Stimulated activated CD4-positive, alpha-beta T cell treated with anti-CD3 and anti-CD28 coated beads, Interleukin-12 subunit alpha, Interleukin-12 subunit beta, amount 100 ng/mL, for 24 hours (primary cell): ENCODE measurements around the gene DCLK1.

Source experiments
- DNase-seq, 2 experiments: peaks; one replicate each; pipeline ENCODE4 v3.0.0-alpha.2; 2020; ENCODE audit warnings: low read depth in 2 of 2

Gene DCLK1

DNA sequence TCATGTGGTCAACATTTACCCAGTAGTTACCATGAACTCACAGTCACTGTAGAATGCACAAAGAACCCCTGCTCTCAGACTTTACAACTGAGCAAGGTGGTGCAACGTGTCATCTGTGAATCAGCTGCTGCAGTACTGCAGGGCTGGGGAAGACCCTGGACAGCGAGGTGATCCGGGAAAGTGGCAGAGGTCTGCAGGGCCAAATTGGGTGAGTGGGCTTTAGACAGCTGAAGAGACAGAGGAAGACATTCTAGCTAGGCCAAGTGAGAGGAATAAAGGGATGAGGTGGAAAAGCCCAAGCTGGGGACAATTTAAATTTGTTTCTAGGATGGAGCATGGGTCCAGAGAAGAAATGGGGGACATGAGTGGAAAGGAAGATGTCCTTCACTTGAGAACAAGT, 270.5 kb downstream of the DCLK1 start:
- DNase-seq = no peak

DNA sequence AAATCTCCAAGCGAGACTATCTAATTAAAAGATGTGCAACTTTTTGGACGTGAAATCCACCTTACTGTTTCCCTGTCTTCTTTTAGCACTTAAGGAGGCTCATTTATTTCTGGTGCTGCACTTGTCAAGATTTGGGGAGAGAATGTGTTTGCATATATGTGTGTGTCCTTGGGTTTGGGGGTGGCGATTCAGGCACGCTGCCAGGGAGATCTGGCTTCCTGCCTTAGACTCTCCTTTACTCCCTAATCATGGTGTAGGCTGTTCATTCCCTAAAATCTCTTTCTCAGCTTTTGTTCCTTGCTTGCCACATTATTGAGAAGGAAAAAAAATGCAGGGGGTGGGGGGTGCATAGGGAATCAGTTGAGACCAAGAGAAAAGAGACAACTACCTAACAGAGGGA, 271.2 kb downstream of the DCLK1 start:
- DNase-seq = no peak

DNA sequence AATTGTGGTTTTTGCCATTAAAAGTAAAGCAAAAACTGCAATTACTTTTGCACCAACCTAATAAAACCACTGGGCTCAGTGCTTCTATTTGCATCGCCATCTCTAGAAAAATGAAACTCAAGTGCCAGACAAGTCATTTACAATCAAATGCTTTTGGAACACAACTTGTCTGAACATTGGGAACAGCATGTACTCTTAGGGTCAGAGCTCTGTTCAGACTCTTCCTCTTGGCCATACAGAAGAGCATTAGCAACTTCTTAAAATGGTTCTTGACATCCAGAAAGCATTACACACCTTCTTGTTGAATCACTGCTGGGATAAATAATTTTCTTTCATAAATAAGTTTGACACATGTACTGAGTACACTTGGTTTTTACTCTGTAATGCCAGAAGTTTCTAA, 272.5 kb downstream of the DCLK1 start:
- no peak for DNase-seq

- no peak for DNase-seq
Measured at GRCh38 chr13:35857769-35858168, 273.4 kb downstream of the DCLK1 start.

DNA sequence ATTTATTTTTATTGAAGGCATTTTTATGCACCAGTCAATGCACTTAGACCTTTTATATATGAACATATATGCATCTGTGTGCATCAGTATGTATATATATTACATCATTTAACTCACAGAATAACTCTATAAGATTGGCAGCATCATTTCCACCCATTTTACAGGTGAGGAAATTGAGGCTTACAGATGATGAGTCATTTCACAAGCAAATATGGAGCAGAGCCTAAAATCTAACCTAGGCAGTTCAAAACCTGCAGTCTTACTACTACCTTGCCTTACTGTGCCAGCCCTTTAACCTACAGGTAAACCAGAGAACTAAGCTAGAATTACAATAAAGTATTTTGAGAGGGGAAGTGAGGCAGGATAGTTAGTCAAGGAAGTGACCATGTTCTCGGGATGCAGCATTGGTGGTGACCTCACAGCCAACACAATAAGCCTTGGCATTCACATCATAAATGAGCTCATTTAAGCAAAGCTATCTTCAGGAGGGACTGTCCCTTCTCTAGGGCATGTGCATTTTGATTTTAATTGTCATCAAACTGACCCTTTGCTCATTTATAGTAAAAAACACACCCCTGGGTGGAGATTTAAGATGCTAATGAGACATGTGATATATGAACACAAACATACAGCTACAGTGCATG, 274.3 kb downstream of the DCLK1 start:
- no peak for DNase-seq

- DNase-seq = no peak
Measured at GRCh38 chr13:35856084-35856483, 275.1 kb downstream of the DCLK1 start.

GRCh38 chr13:35855531-35856019, 275.6 kb downstream of the DCLK1 start:
- DNase-seq = no peak

DNA sequence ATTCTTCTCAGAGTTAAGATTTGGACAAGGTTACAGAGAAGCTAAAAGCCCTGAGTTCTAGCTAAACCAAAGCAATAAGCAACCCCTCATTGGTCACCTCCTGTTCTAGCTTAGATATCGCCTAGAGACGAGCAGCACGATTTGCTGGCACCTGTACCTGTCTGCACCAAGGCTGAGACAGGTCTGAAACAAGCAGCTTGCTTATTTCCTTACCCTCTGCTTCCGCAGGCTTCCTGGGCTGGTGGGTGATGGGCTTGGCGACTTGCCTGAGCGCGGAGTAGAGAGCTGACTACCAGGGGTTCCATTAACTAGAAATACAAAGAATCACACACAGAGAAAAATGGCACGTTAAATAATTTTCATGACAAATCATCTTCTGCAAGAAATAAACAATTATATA, 276.9 kb downstream of the DCLK1 start:
- no peak for DNase-seq

DNA sequence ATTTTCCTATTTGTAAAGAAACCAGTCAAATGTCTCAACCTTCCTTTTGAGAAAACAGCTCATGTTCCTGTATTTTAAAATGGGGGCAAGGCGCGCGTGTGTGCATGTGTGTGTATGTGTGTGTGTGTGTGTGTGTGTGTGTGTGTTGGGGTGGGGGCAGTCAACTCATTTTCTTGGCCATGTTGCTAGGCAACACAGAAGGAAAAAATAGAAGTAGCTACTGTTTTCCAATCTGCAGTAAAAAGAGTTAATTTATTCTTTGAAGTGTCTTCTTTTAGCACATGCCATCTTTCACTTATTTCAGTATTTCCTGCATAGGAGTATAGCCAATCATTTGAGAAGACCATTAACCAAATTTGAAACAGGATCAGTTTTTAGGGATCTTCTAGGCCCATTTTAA, 279.3 kb downstream of the DCLK1 start:
- DNase-seq = no peak

DNA sequence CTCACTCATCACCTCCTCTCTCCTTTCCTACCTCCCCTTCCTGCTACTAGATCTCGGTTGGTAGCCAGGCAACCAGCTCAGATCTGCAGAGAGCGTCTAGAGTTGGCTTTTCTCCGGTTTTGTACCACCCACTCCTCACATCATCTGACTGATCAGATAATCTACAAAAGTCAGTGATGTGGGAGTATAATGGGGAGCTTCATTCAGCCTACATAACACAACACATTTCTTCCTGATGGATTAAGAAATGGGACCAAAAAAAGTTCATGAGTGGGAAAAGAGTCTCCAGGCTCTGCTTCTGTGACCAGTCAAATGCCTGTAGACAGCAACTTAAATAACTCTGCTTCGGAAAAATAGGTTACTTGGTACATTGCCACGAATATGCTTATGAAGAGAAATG, 279.8 kb downstream of the DCLK1 start:
- DNase-seq = no peak

DNA sequence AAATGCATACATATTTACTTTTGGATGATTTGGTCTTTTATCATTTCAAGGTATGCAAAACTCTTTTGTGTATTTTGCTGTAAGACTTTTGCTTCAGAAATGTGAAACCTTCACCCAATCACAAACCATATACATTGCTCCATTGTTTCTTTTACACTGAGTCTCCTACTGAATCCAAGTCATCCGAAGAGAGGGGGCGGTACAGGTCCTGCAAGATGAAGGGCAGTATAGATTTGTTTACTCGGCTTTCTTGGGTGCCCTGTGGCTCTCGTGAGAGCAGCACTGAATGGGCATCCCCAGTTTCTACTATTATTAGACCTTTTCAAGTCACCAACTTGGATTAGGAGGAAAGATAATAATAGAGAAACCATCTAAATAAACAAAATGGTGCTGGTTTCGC, 280.6 kb downstream of the DCLK1 start:
- DNase-seq = no peak

GRCh38 chr13:35849256-35849644, 281.9 kb downstream of the DCLK1 start:
- no peak for DNase-seq

DNA sequence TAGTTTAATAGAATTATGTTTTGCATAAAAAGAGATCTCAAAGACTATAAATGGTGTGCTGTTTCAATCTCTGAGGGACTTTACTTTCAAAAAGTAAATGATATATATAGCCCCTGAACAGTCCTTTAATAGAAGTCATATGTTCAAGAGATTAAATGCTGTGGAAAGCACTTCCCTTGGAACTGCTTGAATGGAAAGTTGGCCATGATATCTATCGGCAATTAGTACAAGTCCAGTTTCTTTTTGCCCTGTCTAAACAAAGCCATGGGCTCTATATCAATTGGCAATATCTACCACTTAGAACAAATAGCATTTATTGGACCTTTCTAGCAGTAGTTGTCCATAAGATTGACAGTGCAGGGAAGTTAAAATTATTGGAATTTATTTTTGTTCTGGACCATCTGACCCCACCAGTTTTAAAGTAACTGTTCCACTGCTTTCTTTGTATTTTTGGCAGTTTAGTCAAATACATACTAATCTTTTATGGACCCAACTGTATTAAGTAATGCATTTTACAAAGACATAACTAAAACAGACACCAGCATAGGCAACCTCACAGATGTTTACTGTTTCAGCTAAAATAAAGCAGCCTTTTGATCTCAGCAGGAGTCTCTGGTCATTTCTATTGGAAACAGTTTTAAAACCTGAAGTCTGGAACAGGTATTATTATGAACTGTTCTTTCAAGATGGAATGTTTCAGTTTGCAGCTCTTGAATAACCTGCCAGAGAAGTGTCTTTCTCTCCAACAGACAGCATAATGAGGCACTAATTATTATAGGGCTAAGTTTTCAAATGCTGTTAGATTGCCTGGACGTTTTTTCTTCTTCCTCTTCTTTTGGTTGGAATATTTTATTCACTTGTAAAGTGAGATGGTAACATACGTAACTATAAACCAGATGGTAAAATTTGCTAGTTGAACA, 282.6 kb downstream of the DCLK1 start:
- DNase-seq = no peak

DNA sequence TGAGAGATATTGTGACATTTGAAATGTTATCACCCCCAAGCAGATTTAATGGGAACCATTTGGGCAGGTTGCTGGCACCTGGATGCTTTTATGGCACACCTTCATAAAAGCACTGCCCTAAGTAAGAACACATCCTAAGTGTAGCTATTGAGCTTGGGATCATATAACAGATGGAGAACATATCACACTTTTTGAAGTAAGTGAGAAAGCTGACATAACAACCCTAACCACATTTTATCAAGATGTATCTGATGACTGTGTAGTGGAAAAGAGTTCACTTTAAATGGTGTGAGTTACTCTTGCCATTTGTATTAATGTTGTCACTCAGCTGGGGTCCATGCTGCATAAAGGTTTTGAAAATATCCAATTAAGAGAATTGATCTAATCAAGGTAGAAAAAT, 287.9 kb downstream of the DCLK1 start:
- no peak for DNase-seq

DNA sequence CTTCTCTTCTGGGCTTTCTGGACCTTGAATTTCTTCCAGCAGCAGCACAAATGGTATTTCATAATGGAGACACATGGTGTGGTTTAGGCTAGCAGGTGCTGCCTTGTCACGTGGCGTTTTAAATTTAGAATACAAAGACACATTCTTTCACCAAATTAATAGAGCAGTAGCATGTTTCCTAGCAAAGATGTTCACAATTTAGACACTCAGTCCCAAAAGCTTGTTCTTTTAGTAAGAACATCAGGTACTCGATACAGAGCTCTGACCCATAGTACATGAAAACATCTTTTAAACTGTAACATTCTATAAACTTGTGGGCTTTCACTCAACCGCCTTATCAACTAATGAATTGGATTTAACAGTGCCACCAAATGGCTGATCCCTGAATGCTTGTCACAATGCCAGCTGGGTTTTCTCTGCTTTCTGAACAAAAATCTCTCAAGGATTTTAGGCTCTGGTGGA, 290.1 kb downstream of the DCLK1 start:
- DNase-seq = no peak

DNA sequence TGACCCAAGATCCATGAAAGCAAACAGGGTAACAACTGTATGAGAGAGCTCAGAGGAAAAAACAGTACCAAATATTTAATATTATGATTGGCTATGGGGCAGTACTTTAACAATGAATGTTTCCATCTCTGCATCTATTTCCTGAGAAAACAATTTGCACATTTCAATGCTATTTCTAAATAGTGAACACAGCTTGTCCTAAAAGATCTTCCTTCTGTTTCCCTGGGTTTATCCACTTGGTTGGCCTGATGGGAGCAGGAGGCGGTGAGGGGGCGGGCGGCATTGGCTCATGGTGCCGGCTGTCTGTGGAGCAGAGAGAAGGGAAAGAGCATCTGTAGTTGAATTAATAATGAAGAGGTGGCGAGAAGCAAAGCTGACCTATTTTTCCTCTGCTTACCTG, 291.4 kb downstream of the DCLK1 start:
- no peak for DNase-seq

DNA sequence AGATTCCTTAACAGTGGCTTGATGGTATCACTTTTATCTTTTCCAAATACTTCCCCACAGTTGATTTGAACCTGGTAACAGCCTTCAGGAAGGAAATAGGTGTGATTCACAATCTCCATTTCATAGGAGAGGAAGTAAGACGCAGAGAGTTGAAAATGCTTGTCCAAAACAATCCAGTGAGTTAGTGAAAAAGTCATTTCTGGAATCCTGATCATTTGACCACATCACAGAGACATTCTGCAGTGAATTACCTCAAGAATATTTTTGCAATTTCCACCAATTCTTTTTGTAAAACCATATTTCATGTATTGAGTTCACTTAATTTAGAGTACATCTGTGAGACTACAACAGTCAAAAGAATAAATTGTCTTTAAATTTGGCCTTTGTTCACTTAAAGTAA, 292.8 kb downstream of the DCLK1 start:
- DNase-seq = no peak

DNA sequence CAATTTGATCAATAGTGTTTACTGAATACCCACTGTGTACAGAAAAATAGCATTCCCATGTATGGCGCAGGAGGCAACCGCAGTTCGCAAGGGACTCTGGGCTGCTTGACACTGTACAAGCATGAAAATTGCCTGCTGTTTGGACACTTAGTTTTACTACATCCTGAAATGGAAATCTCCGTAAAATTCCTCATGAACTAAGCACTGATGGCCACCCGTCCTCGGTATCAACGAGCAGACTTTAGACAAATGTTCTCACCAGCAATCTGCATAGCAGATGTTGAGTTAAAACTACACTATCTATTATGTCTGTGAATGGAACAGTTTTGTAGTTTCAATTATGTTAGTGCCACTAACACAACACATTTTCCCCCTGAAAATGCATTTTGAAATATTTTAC, 294.7 kb downstream of the DCLK1 start:
- DNase-seq = no peak

DNA sequence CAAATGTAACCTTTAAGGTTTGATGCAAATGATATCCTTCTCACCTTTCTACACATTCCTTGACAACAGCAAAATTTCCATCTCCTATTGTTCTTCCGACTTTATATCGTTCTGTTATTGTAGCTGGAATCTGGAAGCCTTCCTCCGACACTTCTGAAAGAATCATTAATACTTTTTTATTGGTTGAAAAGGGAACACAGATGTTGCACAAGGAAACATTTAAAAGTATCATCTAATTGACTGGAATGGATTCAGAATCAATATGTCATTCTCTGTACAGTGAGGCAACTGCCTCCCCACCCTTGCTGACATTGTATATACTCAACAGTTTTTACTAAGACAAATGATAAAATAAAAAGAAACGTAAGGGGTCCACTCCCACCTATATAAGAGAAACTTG, 295.2 kb downstream of the DCLK1 start:
- no peak for DNase-seq

- no peak for DNase-seq
Measured at GRCh38 chr13:35833608-35834275, 297.4 kb downstream of the DCLK1 start.

GRCh38 chr13:35833031-35833430, 298.2 kb downstream of the DCLK1 start:
- no peak for DNase-seq

- no peak for DNase-seq
Measured at GRCh38 chr13:35832551-35832950, 298.6 kb downstream of the DCLK1 start.
